ENCODE results near the gene PTPRN2.

DNA sequence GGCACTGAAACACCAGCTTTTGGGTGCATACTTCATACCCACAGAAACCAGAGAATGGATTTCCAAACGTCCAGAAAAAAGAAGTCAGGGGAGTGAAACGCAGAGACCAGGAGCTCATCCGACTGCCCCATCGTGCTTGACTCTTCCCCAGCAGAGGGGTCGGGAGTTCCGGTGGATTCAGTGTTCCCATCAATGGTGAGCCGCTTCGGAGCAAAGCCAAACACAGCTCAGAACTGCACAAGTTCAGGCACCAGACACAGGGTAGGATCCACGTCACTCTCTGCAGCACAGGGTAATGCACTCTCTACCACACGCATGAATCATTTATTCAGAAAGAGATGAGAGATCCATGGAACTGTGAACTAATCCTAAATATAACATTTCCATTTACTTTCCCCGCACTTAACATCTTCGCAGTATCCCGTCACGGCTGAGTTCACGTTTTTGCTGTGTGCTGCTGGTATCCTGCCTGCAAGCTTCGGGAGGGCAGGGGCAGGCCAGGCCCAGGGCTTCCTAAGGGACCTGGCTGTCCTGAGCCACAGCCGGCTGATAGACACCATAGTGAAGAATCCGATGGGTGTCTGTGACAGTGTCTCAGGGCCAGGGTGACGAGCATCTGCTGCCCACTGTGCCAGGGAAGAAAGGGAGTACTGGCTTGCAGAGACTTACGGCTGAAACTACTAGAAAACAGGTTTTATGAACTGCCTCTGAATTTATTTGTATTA, 545.3 kb downstream of the PTPRN2 start:
- TF ChIP-seq, protein P1, sequence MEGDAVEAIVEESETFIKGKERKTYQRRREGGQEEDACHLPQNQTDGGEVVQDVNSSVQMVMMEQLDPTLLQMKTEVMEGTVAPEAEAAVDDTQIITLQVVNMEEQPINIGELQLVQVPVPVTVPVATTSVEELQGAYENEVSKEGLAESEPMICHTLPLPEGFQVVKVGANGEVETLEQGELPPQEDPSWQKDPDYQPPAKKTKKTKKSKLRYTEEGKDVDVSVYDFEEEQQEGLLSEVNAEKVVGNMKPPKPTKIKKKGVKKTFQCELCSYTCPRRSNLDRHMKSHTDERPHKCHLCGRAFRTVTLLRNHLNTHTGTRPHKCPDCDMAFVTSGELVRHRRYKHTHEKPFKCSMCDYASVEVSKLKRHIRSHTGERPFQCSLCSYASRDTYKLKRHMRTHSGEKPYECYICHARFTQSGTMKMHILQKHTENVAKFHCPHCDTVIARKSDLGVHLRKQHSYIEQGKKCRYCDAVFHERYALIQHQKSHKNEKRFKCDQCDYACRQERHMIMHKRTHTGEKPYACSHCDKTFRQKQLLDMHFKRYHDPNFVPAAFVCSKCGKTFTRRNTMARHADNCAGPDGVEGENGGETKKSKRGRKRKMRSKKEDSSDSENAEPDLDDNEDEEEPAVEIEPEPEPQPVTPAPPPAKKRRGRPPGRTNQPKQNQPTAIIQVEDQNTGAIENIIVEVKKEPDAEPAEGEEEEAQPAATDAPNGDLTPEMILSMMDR (IDR thresholded peaks at IDR 0.05 in 2 of 3, conservative IDR thresholded peaks at IDR 0.05 in 1 of 3; ENCODE audit: insufficient read depth in 2 of 3, low read depth in 1 of 3, low read length in 3 of 3), result no peak
- TF ChIP-seq NR1H2 (CRISPR knock-in tag; IDR thresholded peaks at IDR 0.05), result no peak
- TF ChIP-seq, protein P2, sequence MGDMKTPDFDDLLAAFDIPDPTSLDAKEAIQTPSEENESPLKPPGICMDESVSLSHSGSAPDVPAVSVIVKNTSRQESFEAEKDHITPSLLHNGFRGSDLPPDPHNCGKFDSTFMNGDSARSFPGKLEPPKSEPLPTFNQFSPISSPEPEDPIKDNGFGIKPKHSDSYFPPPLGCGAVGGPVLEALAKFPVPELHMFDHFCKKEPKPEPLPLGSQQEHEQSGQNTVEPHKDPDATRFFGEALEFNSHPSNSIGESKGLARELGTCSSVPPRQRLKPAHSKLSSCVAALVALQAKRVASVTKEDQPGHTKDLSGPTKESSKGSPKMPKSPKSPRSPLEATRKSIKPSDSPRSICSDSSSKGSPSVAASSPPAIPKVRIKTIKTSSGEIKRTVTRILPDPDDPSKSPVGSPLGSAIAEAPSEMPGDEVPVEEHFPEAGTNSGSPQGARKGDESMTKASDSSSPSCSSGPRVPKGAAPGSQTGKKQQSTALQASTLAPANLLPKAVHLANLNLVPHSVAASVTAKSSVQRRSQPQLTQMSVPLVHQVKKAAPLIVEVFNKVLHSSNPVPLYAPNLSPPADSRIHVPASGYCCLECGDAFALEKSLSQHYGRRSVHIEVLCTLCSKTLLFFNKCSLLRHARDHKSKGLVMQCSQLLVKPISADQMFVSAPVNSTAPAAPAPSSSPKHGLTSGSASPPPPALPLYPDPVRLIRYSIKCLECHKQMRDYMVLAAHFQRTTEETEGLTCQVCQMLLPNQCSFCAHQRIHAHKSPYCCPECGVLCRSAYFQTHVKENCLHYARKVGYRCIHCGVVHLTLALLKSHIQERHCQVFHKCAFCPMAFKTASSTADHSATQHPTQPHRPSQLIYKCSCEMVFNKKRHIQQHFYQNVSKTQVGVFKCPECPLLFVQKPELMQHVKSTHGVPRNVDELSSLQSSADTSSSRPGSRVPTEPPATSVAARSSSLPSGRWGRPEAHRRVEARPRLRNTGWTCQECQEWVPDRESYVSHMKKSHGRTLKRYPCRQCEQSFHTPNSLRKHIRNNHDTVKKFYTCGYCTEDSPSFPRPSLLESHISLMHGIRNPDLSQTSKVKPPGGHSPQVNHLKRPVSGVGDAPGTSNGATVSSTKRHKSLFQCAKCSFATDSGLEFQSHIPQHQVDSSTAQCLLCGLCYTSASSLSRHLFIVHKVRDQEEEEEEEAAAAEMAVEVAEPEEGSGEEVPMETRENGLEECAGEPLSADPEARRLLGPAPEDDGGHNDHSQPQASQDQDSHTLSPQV (IDR thresholded peaks at IDR 0.05), result no peak
- no peak for TF ChIP-seq FOXM1 (IDR thresholded peaks at IDR 0.05; ENCODE audit: low read depth)
- no peak for TF ChIP-seq FOXM1 (CRISPR knock-in tag; IDR thresholded peaks at IDR 0.05; ENCODE audit: low read depth)
- TF ChIP-seq DPF2 (IDR thresholded peaks at IDR 0.05), result no peak
